ENCODE results near the gene SPNS1. TPM values are rescaled to one million over a fixed set of nuclear protein-coding genes. Genes with fewer than 3 reads are reported as not detected.

Gene SPNS1
- total and polyA plus RNA-seq, 4 donors: 11.5 to 20.5 (median 15.7) TPM

DNA sequence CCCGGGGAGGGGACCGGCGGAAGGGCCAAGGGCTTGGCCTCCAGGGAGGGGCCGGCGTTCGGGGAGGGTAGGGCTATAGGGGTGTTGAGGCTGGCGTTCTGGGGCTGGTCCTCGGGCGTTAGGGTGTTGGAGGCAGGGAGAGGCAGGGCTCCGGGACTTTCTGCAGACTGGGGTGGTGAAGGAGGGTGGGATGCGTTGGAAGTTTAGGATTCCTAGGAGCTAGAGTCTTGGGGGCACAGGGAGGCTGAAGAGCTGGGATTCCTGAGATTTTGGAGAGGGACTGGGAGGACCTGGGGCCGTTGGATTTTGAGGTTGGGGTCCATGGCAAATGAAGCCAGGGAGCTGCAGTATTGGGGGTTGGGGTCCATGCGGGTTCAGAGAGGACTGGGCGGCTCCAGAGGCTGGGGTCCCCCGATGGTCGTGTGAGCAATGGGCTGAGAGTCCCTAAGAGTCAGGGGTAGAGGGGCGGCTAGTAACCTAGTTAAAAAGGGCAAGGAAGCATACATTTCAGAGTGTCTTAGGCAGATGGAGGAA lies 23.1 kb upstream of the SPNS1 start:
- H3K4me3 ChIP-seq (ENCODE audit: low read depth in 1 of 3, low read length in 3 of 3): peak overlapping the region; percentile 68 to 99 (median 80)
- H3K27me3 ChIP-seq (ENCODE audit: control insufficient read depth in 4 of 4, insufficient read depth in 4 of 4, low read length in 3 of 4): no peaks in the 10 kb centered on the region
- peak overlapping the region; percentile 57 to 69 for H3K27ac ChIP-seq (ENCODE audit: low read depth in 1 of 2, low read length in 2 of 2)
- TF ChIP-seq, protein P1, sequence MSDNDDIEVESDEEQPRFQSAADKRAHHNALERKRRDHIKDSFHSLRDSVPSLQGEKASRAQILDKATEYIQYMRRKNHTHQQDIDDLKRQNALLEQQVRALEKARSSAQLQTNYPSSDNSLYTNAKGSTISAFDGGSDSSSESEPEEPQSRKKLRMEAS (IDR thresholded peaks at IDR 0.05): no peak
- TF ChIP-seq, protein P2, sequence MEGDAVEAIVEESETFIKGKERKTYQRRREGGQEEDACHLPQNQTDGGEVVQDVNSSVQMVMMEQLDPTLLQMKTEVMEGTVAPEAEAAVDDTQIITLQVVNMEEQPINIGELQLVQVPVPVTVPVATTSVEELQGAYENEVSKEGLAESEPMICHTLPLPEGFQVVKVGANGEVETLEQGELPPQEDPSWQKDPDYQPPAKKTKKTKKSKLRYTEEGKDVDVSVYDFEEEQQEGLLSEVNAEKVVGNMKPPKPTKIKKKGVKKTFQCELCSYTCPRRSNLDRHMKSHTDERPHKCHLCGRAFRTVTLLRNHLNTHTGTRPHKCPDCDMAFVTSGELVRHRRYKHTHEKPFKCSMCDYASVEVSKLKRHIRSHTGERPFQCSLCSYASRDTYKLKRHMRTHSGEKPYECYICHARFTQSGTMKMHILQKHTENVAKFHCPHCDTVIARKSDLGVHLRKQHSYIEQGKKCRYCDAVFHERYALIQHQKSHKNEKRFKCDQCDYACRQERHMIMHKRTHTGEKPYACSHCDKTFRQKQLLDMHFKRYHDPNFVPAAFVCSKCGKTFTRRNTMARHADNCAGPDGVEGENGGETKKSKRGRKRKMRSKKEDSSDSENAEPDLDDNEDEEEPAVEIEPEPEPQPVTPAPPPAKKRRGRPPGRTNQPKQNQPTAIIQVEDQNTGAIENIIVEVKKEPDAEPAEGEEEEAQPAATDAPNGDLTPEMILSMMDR (IDR thresholded peaks at IDR 0.05; ENCODE audit: low read depth, low read length, missing input control): no peak
- TF ChIP-seq TAF1 (conservative IDR thresholded peaks at IDR 0.05) (no peak), FOXA1 (IDR thresholded peaks at IDR 0.05) (no peak), SP1 (IDR thresholded peaks at IDR 0.05) (no peak), EGR1 (IDR thresholded peaks at IDR 0.05; ENCODE audit: low read depth in 2 of 2) (no peak), HNF4G (IDR thresholded peaks at IDR 0.05) (no peak)
- H3K9ac ChIP-seq (ENCODE audit: low read depth in 1 of 2, low read length in 2 of 2): peak overlapping the region; percentile 58 to 65
- peaks cover 2 to 13% (median 12%) of the 10 kb centered on the region in 4 donors for H3K4me1 ChIP-seq (ENCODE audit: control insufficient read depth in 4 of 4, insufficient read depth in 4 of 4, low read length in 3 of 4)
- WGBS: 5% methylated on average over 17 of the region's 17 CpGs
- H3K9me3 ChIP-seq (ENCODE audit: control insufficient read depth in 4 of 4, low read length in 3 of 4): no peaks in the 10 kb centered on the region
- H3K36me3 ChIP-seq (ENCODE audit: control insufficient read depth in 4 of 4, insufficient read depth in 3 of 4, low read depth in 1 of 4, low read length in 3 of 4): peaks cover 7 to 26% (median 20%) of the 10 kb centered on the region in 4 donors
- DNase-seq (ENCODE audit: low spot score): peak; percentile 59

DNA sequence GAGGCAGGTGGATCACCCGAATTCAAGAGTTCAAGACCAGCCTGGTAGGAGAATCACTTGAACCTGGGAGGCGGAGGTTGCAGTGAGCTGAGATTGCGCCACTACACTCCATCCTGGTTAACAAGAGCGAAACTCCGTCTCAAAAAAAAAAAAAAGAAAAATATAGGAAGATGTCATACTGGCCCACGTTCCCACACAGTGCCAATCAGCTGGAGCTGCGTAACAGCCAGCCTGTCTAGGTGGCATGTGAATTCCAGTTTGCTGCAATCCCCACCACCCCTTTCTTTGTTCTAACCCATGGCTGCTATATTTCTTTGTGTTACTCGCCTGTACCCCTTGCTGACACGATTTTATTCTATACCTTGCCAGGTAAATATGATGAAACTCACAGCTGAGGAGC lies 16.4 kb upstream of the SPNS1 start:
- TF ChIP-seq GABPA (IDR thresholded peaks at IDR 0.05 in 1 of 2, conservative IDR thresholded peaks at IDR 0.05 in 1 of 2) (no peak), HNF4G (IDR thresholded peaks at IDR 0.05) (no peak), SP1 (IDR thresholded peaks at IDR 0.05) (no peak), FOXA1 (IDR thresholded peaks at IDR 0.05) (no peak)
- TF ChIP-seq, protein P2 (IDR thresholded peaks at IDR 0.05; ENCODE audit: low read depth, low read length, missing input control): no peak
- TF ChIP-seq, protein P1 (IDR thresholded peaks at IDR 0.05): no peak
- H3K9ac ChIP-seq (ENCODE audit: low read depth in 1 of 2, low read length in 2 of 2): no peak overlapping the region
- DNase-seq (ENCODE audit: low spot score): no peak
- H3K9me3 ChIP-seq (ENCODE audit: control insufficient read depth in 4 of 4, low read length in 3 of 4): no peaks in the 10 kb centered on the region
- WGBS: 95% methylated on average over 9 of the region's 9 CpGs
- H3K27ac ChIP-seq (ENCODE audit: low read depth in 1 of 2, low read length in 2 of 2): no peak overlapping the region
- H3K4me3 ChIP-seq (ENCODE audit: low read depth in 1 of 3, low read length in 3 of 3): no peak overlapping the region
- peaks cover 11 to 59% (median 36%) of the 10 kb centered on the region in 4 donors for H3K36me3 ChIP-seq (ENCODE audit: control insufficient read depth in 4 of 4, insufficient read depth in 3 of 4, low read depth in 1 of 4, low read length in 3 of 4)
- H3K4me1 ChIP-seq (ENCODE audit: control insufficient read depth in 4 of 4, insufficient read depth in 4 of 4, low read length in 3 of 4): peaks cover 0 to 1% (median 0%) of the 10 kb centered on the region in 4 donors
- H3K27me3 ChIP-seq (ENCODE audit: control insufficient read depth in 4 of 4, insufficient read depth in 4 of 4, low read length in 3 of 4): no peaks in the 10 kb centered on the region

DNA sequence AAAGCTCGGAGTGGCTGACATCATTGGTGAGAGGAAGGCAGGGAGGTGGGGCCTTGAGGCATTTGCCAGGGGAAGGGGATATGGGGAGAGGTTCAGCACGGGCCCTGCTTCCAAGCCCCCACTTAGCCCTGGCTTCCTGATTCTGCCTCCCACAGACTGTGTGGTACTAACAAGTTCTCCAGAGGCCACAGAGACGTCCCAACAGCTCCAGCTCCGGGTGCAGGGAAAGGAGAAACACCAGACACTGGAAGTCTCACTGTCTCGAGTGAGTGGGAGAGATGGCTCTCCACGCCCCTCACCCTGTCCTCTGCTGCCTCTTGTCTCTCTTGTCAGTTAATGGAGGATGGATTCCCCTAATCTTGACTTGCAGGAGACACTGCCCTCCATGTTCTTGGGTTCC lies 15.7 kb upstream of the SPNS1 start:
- Histone ChIP-seq H3K27ac (ENCODE audit: low read depth in 1 of 2, low read length in 2 of 2) (no peak overlapping the region), H3K4me1 (ENCODE audit: control insufficient read depth in 4 of 4, insufficient read depth in 4 of 4, low read length in 3 of 4) (no peaks in the 10 kb centered on the region), H3K36me3 (ENCODE audit: control insufficient read depth in 4 of 4, insufficient read depth in 3 of 4, low read depth in 1 of 4, low read length in 3 of 4) (peaks cover 15 to 59% (median 37%) of the 10 kb centered on the region in 4 donors), H3K4me3 (ENCODE audit: low read depth in 1 of 3, low read length in 3 of 3) (no peak overlapping the region), H3K27me3 (ENCODE audit: control insufficient read depth in 4 of 4, insufficient read depth in 4 of 4, low read length in 3 of 4) (no peaks in the 10 kb centered on the region), H3K9ac (ENCODE audit: low read depth in 1 of 2, low read length in 2 of 2) (no peak overlapping the region), H3K9me3 (ENCODE audit: control insufficient read depth in 4 of 4, low read length in 3 of 4) (no peaks in the 10 kb centered on the region)
- DNase-seq (ENCODE audit: low spot score): no peak
- 95% methylated on average over 6 of the region's 6 CpGs for WGBS
- TF ChIP-seq HNF4G (IDR thresholded peaks at IDR 0.05): no peak
- TF ChIP-seq, protein P3, sequence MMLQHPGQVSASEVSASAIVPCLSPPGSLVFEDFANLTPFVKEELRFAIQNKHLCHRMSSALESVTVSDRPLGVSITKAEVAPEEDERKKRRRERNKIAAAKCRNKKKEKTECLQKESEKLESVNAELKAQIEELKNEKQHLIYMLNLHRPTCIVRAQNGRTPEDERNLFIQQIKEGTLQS (IDR thresholded peaks at IDR 0.05): no peak
- TF ChIP-seq JUND (IDR thresholded peaks at IDR 0.05): no peak
- TF ChIP-seq, protein P1 (IDR thresholded peaks at IDR 0.05): no peak
- TF ChIP-seq FOXA1 (IDR thresholded peaks at IDR 0.05): no peak
- TF ChIP-seq, protein P4, sequence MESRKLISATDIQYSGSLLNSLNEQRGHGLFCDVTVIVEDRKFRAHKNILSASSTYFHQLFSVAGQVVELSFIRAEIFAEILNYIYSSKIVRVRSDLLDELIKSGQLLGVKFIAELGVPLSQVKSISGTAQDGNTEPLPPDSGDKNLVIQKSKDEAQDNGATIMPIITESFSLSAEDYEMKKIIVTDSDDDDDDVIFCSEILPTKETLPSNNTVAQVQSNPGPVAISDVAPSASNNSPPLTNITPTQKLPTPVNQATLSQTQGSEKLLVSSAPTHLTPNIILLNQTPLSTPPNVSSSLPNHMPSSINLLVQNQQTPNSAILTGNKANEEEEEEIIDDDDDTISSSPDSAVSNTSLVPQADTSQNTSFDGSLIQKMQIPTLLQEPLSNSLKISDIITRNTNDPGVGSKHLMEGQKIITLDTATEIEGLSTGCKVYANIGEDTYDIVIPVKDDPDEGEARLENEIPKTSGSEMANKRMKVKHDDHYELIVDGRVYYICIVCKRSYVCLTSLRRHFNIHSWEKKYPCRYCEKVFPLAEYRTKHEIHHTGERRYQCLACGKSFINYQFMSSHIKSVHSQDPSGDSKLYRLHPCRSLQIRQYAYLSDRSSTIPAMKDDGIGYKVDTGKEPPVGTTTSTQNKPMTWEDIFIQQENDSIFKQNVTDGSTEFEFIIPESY (IDR thresholded peaks at IDR 0.05): no peak
- TF ChIP-seq NR2F2 (IDR thresholded peaks at IDR 0.05): no peak
- TF ChIP-seq RXRA (IDR thresholded peaks at IDR 0.05): no peak
- TF ChIP-seq, protein P2 (IDR thresholded peaks at IDR 0.05; ENCODE audit: low read depth, low read length, missing input control): no peak
- TF ChIP-seq FOXA2 (IDR thresholded peaks at IDR 0.05): no peak
- TF ChIP-seq SP1 (IDR thresholded peaks at IDR 0.05): no peak

All from liver (tissue), 9 donors.